Testis (tissue), 2 donors: ENCODE data around the gene AATK.

ENCODE experiments used
- POLR2A ChIP-seq: fragments of 450-650 bp; IDR thresholded peaks from one replicate; pipeline ENCODE4 v1.6.1; 2017; ENCODE audit warnings: antibody characterized with exemption, mild to moderate bottlenecking, moderate library complexity
- TF ChIP-seq, protein P1 (sequence below), 3 experiments: fragments of 450-650 bp in 2 of 3; fragments of 200-600 bp in 1 of 3; sonication (generic) in 1 of 3; IDR thresholded peaks; one replicate each; pipeline ENCODE4 v1.5.1; 2016 to 2019; ENCODE audit warnings: antibody characterized with exemption in 3 of 3, mild to moderate bottlenecking in 2 of 3, moderate library complexity in 1 of 3

DNA sequence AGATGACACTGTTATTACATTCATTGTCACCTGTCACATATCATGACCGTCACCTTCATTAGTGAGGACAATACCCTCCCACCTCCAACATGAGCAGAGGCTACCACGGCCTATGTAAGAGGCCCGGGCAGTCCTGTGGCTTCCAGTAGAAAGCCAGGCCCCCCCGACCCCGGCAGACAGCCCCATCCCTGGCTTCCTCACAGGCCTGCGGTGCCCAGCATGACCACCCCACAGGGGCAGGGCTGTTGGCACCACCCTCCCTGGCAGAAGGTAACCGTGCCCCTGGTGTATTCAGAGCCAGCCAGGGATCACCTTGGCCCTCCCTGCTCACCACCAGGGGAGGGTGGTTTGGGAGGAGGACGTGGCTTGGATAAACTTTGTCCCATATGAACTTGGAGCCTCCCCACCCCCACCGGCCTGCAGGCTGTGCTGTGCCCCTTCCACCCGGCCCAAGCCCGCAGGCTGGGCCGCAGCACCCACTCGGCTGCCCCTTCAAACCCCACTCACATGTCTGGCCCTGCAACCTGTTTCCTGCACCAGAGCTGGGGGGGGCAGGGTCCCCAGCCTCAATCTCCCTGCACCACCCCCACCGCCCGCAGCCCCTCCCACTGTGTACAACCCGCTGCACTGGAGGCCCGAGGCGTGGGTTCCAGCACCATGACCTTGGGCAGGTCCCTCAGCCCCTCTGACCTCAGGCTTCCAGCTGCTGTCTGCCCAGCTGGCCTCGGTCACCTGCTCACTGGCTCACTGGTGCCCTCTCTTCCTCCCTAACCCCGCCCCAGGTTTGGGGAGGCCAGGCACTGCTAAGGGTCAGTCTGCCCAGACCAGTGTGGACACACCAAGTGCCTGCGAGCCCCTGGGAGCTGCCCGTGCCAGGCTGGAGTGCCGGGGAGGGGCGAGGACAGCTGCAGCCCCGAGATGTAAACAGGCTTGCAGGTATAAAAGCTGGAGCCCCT lies 12.4 kb upstream of the AATK start:
- TF ChIP-seq, protein P1, sequence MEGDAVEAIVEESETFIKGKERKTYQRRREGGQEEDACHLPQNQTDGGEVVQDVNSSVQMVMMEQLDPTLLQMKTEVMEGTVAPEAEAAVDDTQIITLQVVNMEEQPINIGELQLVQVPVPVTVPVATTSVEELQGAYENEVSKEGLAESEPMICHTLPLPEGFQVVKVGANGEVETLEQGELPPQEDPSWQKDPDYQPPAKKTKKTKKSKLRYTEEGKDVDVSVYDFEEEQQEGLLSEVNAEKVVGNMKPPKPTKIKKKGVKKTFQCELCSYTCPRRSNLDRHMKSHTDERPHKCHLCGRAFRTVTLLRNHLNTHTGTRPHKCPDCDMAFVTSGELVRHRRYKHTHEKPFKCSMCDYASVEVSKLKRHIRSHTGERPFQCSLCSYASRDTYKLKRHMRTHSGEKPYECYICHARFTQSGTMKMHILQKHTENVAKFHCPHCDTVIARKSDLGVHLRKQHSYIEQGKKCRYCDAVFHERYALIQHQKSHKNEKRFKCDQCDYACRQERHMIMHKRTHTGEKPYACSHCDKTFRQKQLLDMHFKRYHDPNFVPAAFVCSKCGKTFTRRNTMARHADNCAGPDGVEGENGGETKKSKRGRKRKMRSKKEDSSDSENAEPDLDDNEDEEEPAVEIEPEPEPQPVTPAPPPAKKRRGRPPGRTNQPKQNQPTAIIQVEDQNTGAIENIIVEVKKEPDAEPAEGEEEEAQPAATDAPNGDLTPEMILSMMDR (IDR thresholded peaks at IDR 0.05), result no peak
- no peak for TF ChIP-seq POLR2A
